Activated gamma-delta T cell treated with Interleukin-2 at 50 U/mL for 16 hours (primary cell): ENCODE data around the gene PTTG1IP.
"Not testable (repeated sequence)": the region's sequence is repeated elsewhere in the genome, so short reads cannot be mapped to it uniquely, and the experiment has no call there.

ENCODE experiments used
- DNase-seq: peaks from one replicate; pipeline ENCODE4 v3.0.0-alpha.2; 2020

PTTG1IP gene

GRCh38 chr21:44838951-44839350 lies 34.5 kb downstream of the PTTG1IP start:
- DNase-seq: no peak

GRCh38 chr21:44838039-44838895 lies 35.2 kb downstream of the PTTG1IP start:
- DNase-seq: no peak

GRCh38 chr21:44837537-44837936 lies 36.0 kb downstream of the PTTG1IP start:
- no peak for DNase-seq

GRCh38 chr21:44836666-44837471 lies 36.6 kb downstream of the PTTG1IP start:
- DNase-seq: no peak

GRCh38 chr21:44836349-44836665 lies 37.2 kb downstream of the PTTG1IP start:
- DNase-seq: no peak

GRCh38 chr21:44835647-44835973 lies 37.9 kb downstream of the PTTG1IP start:
- no peak for DNase-seq

GRCh38 chr21:44834951-44835646 lies 38.4 kb downstream of the PTTG1IP start:
- no peak for DNase-seq

GRCh38 chr21:44834231-44834950 lies 39.1 kb downstream of the PTTG1IP start:
- DNase-seq: no peak

- DNase-seq: no peak
Observed at GRCh38 chr21:44833663-44834062, 39.8 kb downstream of the PTTG1IP start.

- not testable (repeated sequence) for DNase-seq
Observed at GRCh38 chr21:44832516-44833255, 40.8 kb downstream of the PTTG1IP start.

- DNase-seq: no peak
Observed at GRCh38 chr21:44831227-44831860, 42.1 kb downstream of the PTTG1IP start.

- DNase-seq: no peak
Observed at GRCh38 chr21:44829507-44830092, 43.9 kb downstream of the PTTG1IP start.

- no peak for DNase-seq
Observed at GRCh38 chr21:44828362-44829056, 45.0 kb downstream of the PTTG1IP start.

- no peak for DNase-seq
Observed at GRCh38 chr21:44823179-44823660, 50.3 kb downstream of the PTTG1IP start.

- DNase-seq: no peak
Observed at GRCh38 chr21:44822484-44823178, 50.9 kb downstream of the PTTG1IP start.

- no peak for DNase-seq
Observed at GRCh38 chr21:44820851-44821250, 52.6 kb downstream of the PTTG1IP start.

- DNase-seq: no peak
Observed at GRCh38 chr21:44819283-44820243, 53.9 kb downstream of the PTTG1IP start.

- DNase-seq: no peak
Observed at GRCh38 chr21:44818640-44819011, 54.9 kb downstream of the PTTG1IP start.
